ENCODE results near the gene GNRHR.

DNA sequence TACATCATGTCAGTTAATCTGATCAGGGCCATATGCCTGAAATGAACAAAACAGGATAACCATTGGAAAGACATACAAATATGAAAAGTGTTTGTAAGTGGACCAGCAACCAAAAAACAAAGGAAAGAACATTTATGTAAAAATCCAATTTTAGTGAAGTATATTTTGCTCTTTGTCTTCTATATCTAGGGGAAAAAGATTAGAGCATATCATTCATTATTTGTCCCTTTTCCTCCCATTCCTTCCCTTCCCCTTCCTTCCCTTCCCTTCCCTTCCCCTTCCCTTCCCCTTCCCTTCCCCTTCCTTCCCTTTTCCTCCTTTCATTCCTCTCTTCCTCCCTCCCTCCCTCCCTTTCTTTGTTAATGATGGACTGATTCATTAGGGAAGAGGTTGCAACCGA, 1.8 kb upstream of the GNRHR start:
- no peak for TF ChIP-seq POLR2AphosphoS5 (IDR thresholded peaks at IDR 0.05; ENCODE audit: borderline replicate concordance, low read depth, low read length)
- TF ChIP-seq EZH2 (IDR thresholded peaks at IDR 0.05), result no peak
